Fibroblast of lung (primary cell): Measurements from ENCODE around the gene SFN. TPM values are rescaled to one million over a fixed set of nuclear protein-coding genes. Genes with fewer than 3 reads are reported as not detected.

Experiments
- DNase-seq, 2 donors: peaks; one replicate each; pipeline versions ENCODE4 v3.0.0 to v3.0.0-alpha.2; 2010; ENCODE audit warnings: low read depth in 2 of 2
- H2AFZ ChIP-seq: 2 replicates; pipeline ENCODE4 v1.5.1; 2012; ENCODE audit warnings: low read length, control low read depth, inconsistent platforms
- H3K27ac ChIP-seq: 2 replicates; pipeline ENCODE4 v1.5.1; 2011; ENCODE audit warnings: low read length, control low read depth; ENCODE audit not compliant: insufficient read depth
- H3K27me3 ChIP-seq: 2 replicates; pipeline ENCODE4 v1.5.1; 2011; ENCODE audit warnings: mild to moderate bottlenecking, low read length; ENCODE audit not compliant: control insufficient read depth, insufficient read depth
- H3K36me3 ChIP-seq: 2 replicates; pipeline ENCODE4 v1.5.1; 2011; ENCODE audit warnings: low read length; ENCODE audit not compliant: control insufficient read depth, insufficient read depth
- H3K4me1 ChIP-seq: 2 replicates; pipeline ENCODE4 v1.5.1; 2011; ENCODE audit warnings: low read length; ENCODE audit not compliant: control insufficient read depth, insufficient read depth; ENCODE audit errors: extremely low read depth
- H3K4me2 ChIP-seq: 2 replicates; pipeline ENCODE4 v1.5.1; 2011; ENCODE audit warnings: low read length, control low read depth; ENCODE audit not compliant: insufficient read depth; ENCODE audit errors: extremely low read depth
- H3K4me3 ChIP-seq, 4 experiments: fragments of 200-600 bp in 1 of 4; sonication (generic) in 1 of 4; replicated peaks in 1 of 4; 2 replicates each; pipeline ENCODE4 v1.5.1; 2011 to 2016; ENCODE audit warnings: low read length in 4 of 4, low read depth in 3 of 4, mild to moderate bottlenecking in 3 of 4, control low read depth in 2 of 4, inconsistent platforms in 1 of 4, mixed read lengths in 1 of 4; ENCODE audit not compliant: insufficient read depth in 1 of 4; ENCODE audit errors: control extremely low read depth in 1 of 4
- H3K79me2 ChIP-seq: 2 replicates; pipeline ENCODE4 v1.5.1; 2012; ENCODE audit warnings: mild to moderate bottlenecking, low read length, inconsistent platforms; ENCODE audit not compliant: control insufficient read depth, insufficient read depth
- H3K9ac ChIP-seq: 2 replicates; pipeline ENCODE4 v1.5.1; 2011; ENCODE audit warnings: mild to moderate bottlenecking, low read length, control low read depth; ENCODE audit not compliant: insufficient read depth
- H3K9me3 ChIP-seq: 2 replicates; pipeline ENCODE4 v1.5.1; 2012; ENCODE audit warnings: low read depth, low read length; ENCODE audit not compliant: control insufficient read depth, insufficient read depth
- H4K20me1 ChIP-seq: 2 replicates; pipeline ENCODE4 v1.5.1; 2011; ENCODE audit warnings: low read length; ENCODE audit not compliant: control insufficient read depth, insufficient read depth; ENCODE audit errors: extremely low read depth
- EZH2 ChIP-seq: IDR thresholded peaks from 2 replicates; pipeline ENCODE4 v1.5.1; 2012; ENCODE audit warnings: low read length, control low read depth, mild to moderate bottlenecking; ENCODE audit errors: missing control alignments
- polyA minus RNA-seq: library from RNA; depleted of rRNA, polyadenylated mRNA; stranded (reverse); fragments of >200 nt; gene quantifications from 2 replicates; pipeline ENCODE4 v1.2.3, GENCODE V29; 2011; ENCODE audit warnings: low replicate concordance
- polyA plus RNA-seq, 2 donors: library from polyadenylated mRNA; depleted of rRNA in 1 of 2; stranded (reverse) in 1 of 2; unstranded in 1 of 2; fragments of >200 nt; gene quantifications; 2 replicates each; pipeline ENCODE4 v1.2.1, GENCODE V29; 2011 to 2012; ENCODE audit warnings: missing spikeins in 1 of 2
- total RNA-seq: library from RNA; depleted of rRNA; stranded (reverse); fragments of >200 nt; gene quantifications from 2 replicates; pipeline ENCODE4 v1.2.1, GENCODE V29; 2014
- TF ChIP-seq, protein P1 (sequence below), 2 donors: IDR thresholded peaks in 1 of 2; conservative IDR thresholded peaks in 1 of 2; 1 replicate in 1 of 2; 2 replicates in 1 of 2; pipeline ENCODE4 v1.5.1; 2011 to 2012; ENCODE audit warnings: low read length in 2 of 2, control low read depth in 1 of 2, inconsistent platforms in 1 of 2, low read depth in 1 of 2, mild to moderate bottlenecking in 1 of 2

The SFN gene
- total RNA-seq = under 0.01 TPM in 1 of 2 replicates, not detected in the other
- 0.19 and 0.34 TPM in 2 replicates for polyA plus RNA-seq
- 0.16 and 0.55 TPM in 2 replicates for polyA plus RNA-seq (2012)
- 1.3 TPM in 1 of 2 replicates, not detected in the other for polyA minus RNA-seq

DNA sequence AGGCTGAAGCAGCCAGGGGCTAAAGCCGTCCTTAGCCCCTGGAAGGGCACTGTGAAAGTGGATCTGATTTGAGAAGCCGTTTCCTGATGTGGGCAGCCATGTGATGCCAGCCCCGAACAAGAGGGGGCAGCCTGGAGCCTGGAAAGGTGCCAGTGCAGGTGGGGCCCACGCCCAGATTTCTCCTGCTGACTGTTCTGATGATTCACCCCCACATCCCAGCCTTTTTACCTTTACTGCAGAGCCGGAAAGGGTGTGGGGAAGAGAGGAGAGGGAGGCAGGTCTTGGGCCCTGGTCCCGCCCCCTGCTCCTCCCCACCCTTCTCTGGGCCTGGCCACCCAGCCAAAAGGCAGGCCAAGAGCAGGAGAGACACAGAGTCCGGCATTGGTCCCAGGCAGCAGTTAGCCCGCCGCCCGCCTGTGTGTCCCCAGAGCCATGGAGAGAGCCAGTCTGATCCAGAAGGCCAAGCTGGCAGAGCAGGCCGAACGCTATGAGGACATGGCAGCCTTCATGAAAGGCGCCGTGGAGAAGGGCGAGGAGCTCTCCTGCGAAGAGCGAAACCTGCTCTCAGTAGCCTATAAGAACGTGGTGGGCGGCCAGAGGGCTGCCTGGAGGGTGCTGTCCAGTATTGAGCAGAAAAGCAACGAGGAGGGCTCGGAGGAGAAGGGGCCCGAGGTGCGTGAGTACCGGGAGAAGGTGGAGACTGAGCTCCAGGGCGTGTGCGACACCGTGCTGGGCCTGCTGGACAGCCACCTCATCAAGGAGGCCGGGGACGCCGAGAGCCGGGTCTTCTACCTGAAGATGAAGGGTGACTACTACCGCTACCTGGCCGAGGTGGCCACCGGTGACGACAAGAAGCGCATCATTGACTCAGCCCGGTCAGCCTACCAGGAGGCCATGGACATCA is at the start of gene SFN:
Gene SFN (plus strand): TSS at position 369 of the 904 bp plus-strand sequence. CDS start 64 bp downstream, at position 433.
- Histone ChIP-seq H2AFZ (peak within 1 kb of the TSS; percentile 65), H3K27ac (no peak within 1 kb of the TSS)

DNA sequence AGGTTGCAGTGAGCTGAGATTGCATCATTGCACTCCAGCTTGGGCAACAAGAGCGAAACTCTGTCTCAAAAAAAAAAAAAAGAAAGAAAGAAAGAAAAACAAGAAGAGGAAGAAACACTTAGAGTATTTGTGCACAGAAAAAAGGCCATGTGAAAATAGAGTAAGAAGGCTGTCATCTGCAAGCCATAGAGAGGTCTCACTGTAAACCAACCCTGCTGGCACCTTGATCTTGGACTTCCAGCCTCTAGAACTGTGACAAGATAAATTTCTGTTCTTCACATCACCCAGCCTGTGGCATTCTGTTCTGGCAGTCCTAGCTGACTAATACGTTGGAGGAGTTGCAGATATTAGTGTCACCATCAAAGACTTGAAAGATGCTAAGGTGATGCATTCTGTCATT is 48.6 kb upstream of the SFN start:
- no peak overlapping the region for H3K4me3 ChIP-seq
- H4K20me1 ChIP-seq = no peaks in the 10 kb centered on the region
- DNase-seq = no peak
- H2AFZ ChIP-seq = no peak overlapping the region
- TF ChIP-seq, protein P1, sequence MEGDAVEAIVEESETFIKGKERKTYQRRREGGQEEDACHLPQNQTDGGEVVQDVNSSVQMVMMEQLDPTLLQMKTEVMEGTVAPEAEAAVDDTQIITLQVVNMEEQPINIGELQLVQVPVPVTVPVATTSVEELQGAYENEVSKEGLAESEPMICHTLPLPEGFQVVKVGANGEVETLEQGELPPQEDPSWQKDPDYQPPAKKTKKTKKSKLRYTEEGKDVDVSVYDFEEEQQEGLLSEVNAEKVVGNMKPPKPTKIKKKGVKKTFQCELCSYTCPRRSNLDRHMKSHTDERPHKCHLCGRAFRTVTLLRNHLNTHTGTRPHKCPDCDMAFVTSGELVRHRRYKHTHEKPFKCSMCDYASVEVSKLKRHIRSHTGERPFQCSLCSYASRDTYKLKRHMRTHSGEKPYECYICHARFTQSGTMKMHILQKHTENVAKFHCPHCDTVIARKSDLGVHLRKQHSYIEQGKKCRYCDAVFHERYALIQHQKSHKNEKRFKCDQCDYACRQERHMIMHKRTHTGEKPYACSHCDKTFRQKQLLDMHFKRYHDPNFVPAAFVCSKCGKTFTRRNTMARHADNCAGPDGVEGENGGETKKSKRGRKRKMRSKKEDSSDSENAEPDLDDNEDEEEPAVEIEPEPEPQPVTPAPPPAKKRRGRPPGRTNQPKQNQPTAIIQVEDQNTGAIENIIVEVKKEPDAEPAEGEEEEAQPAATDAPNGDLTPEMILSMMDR (conservative IDR thresholded peaks at IDR 0.05 in 1 of 2, IDR thresholded peaks at IDR 0.05 in 1 of 2; ENCODE audit: low read depth in 1 of 2, low read length in 2 of 2) = no peak
- no peak overlapping the region for H3K27ac ChIP-seq
- no peaks in the 10 kb centered on the region for H3K27me3 ChIP-seq
- H3K79me2 ChIP-seq = no peaks in the 10 kb centered on the region
- no peak overlapping the region for H3K9ac ChIP-seq
- H3K36me3 ChIP-seq = no peaks in the 10 kb centered on the region
- H3K4me1 ChIP-seq = no peaks in the 10 kb centered on the region
- no peaks in the 10 kb centered on the region for H3K9me3 ChIP-seq
- H3K4me2 ChIP-seq = no peak overlapping the region

More for the DNA sequence above, at the start of gene SFN:
- H3K4me1 ChIP-seq = peaks cover 7% of the 10 kb centered on the region
- H4K20me1 ChIP-seq = no peaks in the 10 kb centered on the region
- no peaks in the 10 kb centered on the region for H3K9me3 ChIP-seq
- H3K36me3 ChIP-seq = no peaks in the 10 kb centered on the region
- DNase-seq = no peak
- H3K4me2 ChIP-seq = peak within 1 kb of the TSS; percentile 81
- no peak for TF ChIP-seq EZH2
- TF ChIP-seq, protein P1 (conservative IDR thresholded peaks at IDR 0.05 in 1 of 2, IDR thresholded peaks at IDR 0.05 in 1 of 2; ENCODE audit: low read depth in 1 of 2, low read length in 2 of 2) = peak in 1 of 2 donors; percentile 17
- H3K9ac ChIP-seq = no peak within 1 kb of the TSS
- H3K27me3 ChIP-seq = no peaks in the 10 kb centered on the region
- no peaks in the 10 kb centered on the region for H3K79me2 ChIP-seq
- H3K4me3 ChIP-seq = peak within 1 kb of the TSS in 2 of 4 experiments; percentile 56 to 77

DNA sequence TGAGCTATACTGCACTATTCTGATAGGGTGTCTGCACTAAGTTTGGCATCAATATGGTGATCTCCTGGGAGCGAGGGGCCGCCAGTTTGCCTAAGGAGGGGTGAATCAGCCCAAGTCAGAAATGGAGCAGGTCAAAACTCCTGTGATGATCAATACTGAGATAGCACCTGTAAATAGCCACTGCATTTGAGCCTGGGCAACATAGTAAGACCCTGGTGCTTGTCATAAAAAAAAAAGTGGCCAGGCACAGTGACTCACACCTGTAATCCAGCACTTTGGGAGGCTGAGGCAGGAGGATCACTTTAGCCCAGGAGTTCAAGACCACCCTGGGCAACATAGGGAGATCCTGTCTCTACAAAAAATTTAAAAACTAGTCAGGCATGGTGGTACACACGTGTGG is 48.1 kb upstream of the SFN start:
- Histone ChIP-seq H3K4me1 (no peaks in the 10 kb centered on the region), H3K27ac (no peak overlapping the region), H3K4me2 (no peak overlapping the region), H3K36me3 (no peaks in the 10 kb centered on the region), H3K27me3 (no peaks in the 10 kb centered on the region), H3K4me3 (no peak overlapping the region), H3K79me2 (no peaks in the 10 kb centered on the region), H4K20me1 (no peaks in the 10 kb centered on the region), H2AFZ (no peak overlapping the region), H3K9ac (no peak overlapping the region), H3K9me3 (no peaks in the 10 kb centered on the region)
- DNase-seq = no peak
- no peak for TF ChIP-seq EZH2
- TF ChIP-seq, protein P1 (conservative IDR thresholded peaks at IDR 0.05 in 1 of 2, IDR thresholded peaks at IDR 0.05 in 1 of 2; ENCODE audit: low read depth in 1 of 2, low read length in 2 of 2) = no peak
